SK-N-SH treated with all-trans-retinoic acid at 6 μM for 48 hours (cell line): ENCODE measurements around the gene ZBTB4.

Experiments used
- ATAC-seq: fragments of 200-7000 bp; cut with Tn5 transposase; 3 replicates; pipeline ENCODE4 v1.9.1; 2020; ENCODE audit warnings: mild to moderate bottlenecking, moderate library complexity
- ARNTL ChIP-seq: fragments of 450-650 bp; formaldehyde crosslinking; IDR thresholded peaks from 2 replicates; pipeline ENCODE4 v1.5.0; 2020; ENCODE audit warnings: low read depth, mild to moderate bottlenecking, moderate library complexity, borderline replicate concordance
- BACH2 ChIP-seq: fragments of 250-450 bp; sonication (Bioruptor Pico); IDR thresholded peaks from 2 replicates; pipeline ENCODE4 v1.9.0; 2021; ENCODE audit warnings: mild to moderate bottlenecking, borderline replicate concordance
- CSDC2 ChIP-seq: fragments of 250-450 bp; sonication (Bioruptor Pico); IDR thresholded peaks from 2 replicates; pipeline ENCODE4 v1.5.0; 2020; ENCODE audit warnings: mild to moderate bottlenecking, moderate library complexity
- ESRRG ChIP-seq: fragments of 250-450 bp; sonication (Bioruptor Pico); IDR thresholded peaks from 2 replicates; pipeline ENCODE4 v1.6.1; 2021; ENCODE audit warnings: mild to moderate bottlenecking
- GLIS3 ChIP-seq: fragments of 250-450 bp; sonication (Bioruptor Pico); IDR thresholded peaks from 2 replicates; pipeline ENCODE4 v1.5.0; 2020; ENCODE audit warnings: mild to moderate bottlenecking, moderate library complexity
- ISL1 ChIP-seq: fragments of 250-450 bp; sonication (Bioruptor Pico); IDR thresholded peaks from 2 replicates; pipeline ENCODE4 v2.1.2; 2022; ENCODE audit warnings: mild to moderate bottlenecking, moderate library complexity
- OSR1 ChIP-seq: fragments of 250-450 bp; sonication (Bioruptor Pico); IDR thresholded peaks from 2 replicates; pipeline ENCODE4 v1.8.0; 2022; ENCODE audit warnings: moderate library complexity, mild to moderate bottlenecking, inconsistent platforms
- PPARA ChIP-seq: fragments of 250-450 bp; sonication (Bioruptor Pico); IDR thresholded peaks from 2 replicates; pipeline ENCODE4 v1.5.0; 2020; ENCODE audit warnings: mild to moderate bottlenecking, borderline replicate concordance
- RARB ChIP-seq: fragments of 250-450 bp; sonication (Bioruptor Pico); IDR thresholded peaks from 2 replicates; pipeline ENCODE4 v1.8.0; 2021; ENCODE audit warnings: mild to moderate bottlenecking, moderate library complexity
- SNAI2 ChIP-seq: fragments of 250-450 bp; sonication (Bioruptor Pico); IDR thresholded peaks from 2 replicates; pipeline ENCODE4 v1.5.0; 2020; ENCODE audit warnings: mild to moderate bottlenecking, moderate library complexity
- TCF4 ChIP-seq: fragments of 250-450 bp; sonication (Bioruptor Pico); IDR thresholded peaks from 2 replicates; pipeline ENCODE4 v1.8.0; 2021; ENCODE audit warnings: mild to moderate bottlenecking, moderate library complexity, borderline replicate concordance
- TOX ChIP-seq: fragments of 250-450 bp; sonication (Bioruptor Pico); IDR thresholded peaks from 2 replicates; pipeline ENCODE4 v1.8.0; 2021; ENCODE audit warnings: mild to moderate bottlenecking, moderate library complexity, borderline replicate concordance
- ZC3H10 ChIP-seq: fragments of 250-450 bp; sonication (Bioruptor Pico); IDR thresholded peaks from 2 replicates; pipeline ENCODE4 v1.5.1; 2021; ENCODE audit warnings: mild to moderate bottlenecking, moderate library complexity
- ZFP3 ChIP-seq: fragments of 250-450 bp; sonication (Bioruptor Pico); IDR thresholded peaks from 2 replicates; pipeline ENCODE4 v1.5.0; 2020; ENCODE audit warnings: mild to moderate bottlenecking, moderate library complexity
- ZFP30 ChIP-seq: fragments of 450-650 bp; formaldehyde crosslinking; IDR thresholded peaks from 2 replicates; pipeline ENCODE4 v1.5.0; 2022; ENCODE audit warnings: mild to moderate bottlenecking, moderate library complexity
- ZNF565 ChIP-seq: fragments of 450-650 bp; formaldehyde crosslinking; conservative IDR thresholded peaks from 2 replicates; pipeline ENCODE4 v1.5.0; 2020; ENCODE audit warnings: low read depth, mild to moderate bottlenecking, moderate library complexity
- ZNF70 ChIP-seq: fragments of 450-650 bp; formaldehyde crosslinking; IDR thresholded peaks from 2 replicates; pipeline ENCODE4 v1.5.0; 2020; ENCODE audit warnings: mild to moderate bottlenecking, moderate library complexity
- ZNF8 ChIP-seq: fragments of 450-650 bp; formaldehyde crosslinking; IDR thresholded peaks from 2 replicates; pipeline ENCODE4 v1.5.0; 2020; ENCODE audit warnings: mild to moderate bottlenecking, moderate library complexity
- TF ChIP-seq, protein P1 (sequence below): fragments of 250-450 bp; sonication (Bioruptor Pico); IDR thresholded peaks from 2 replicates; pipeline ENCODE4 v1.8.0; 2021; ENCODE audit warnings: low read depth, mild to moderate bottlenecking, moderate library complexity, borderline replicate concordance
- TF ChIP-seq, protein P2 (sequence below): fragments of 250-450 bp; sonication (Bioruptor Pico); IDR thresholded peaks from 2 replicates; pipeline ENCODE4 v1.8.0; 2020; ENCODE audit warnings: mild to moderate bottlenecking, moderate library complexity, borderline replicate concordance
- TF ChIP-seq, protein P3 (sequence below): fragments of 250-450 bp; sonication (Bioruptor Pico); IDR thresholded peaks from 2 replicates; pipeline ENCODE4 v1.5.1; 2020; ENCODE audit warnings: low read depth, mild to moderate bottlenecking, moderate library complexity
- TF ChIP-seq, protein P4 (sequence below): fragments of 250-450 bp; sonication (Bioruptor Pico); IDR thresholded peaks from 2 replicates; pipeline ENCODE4 v1.5.0; 2020; ENCODE audit warnings: mild to moderate bottlenecking, moderate library complexity
- TF ChIP-seq, protein P5 (sequence below): fragments of 250-450 bp; sonication (Bioruptor Pico); IDR thresholded peaks from 2 replicates; pipeline ENCODE4 v1.5.1; 2021; ENCODE audit warnings: mild to moderate bottlenecking, moderate library complexity

Gene ZBTB4

DNA sequence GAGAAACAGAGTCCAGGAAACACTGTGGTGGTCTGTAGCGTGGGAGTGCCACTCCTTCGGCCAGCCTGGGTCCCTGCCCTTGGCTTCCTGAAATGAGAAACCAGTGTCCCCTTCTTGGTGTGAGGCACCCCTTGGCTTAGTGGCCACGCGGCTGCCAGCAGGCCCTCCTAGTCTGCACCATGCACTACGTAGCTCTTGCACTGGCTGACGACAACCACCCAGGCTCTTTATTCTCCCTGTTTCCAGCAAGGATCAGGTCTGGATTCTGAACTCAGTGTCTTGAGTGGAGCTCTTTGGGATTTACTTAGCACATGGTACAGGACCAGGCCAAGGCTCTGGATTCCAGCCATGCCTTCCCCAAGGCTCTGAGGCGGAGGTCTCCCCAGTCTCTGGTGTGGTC, 51.9 kb downstream of the ZBTB4 start:
- no peak for ATAC-seq
- TF ChIP-seq RARB (CRISPR knock-in tag) (no peak), BACH2 (CRISPR knock-in tag) (no peak), GLIS3 (CRISPR knock-in tag) (no peak), ARNTL (CRISPR knock-in tag) (no peak), PPARA (CRISPR knock-in tag) (no peak), ZNF565 (CRISPR knock-in tag) (no peak), ZNF70 (CRISPR knock-in tag) (no peak), ZNF8 (CRISPR knock-in tag) (no peak), ISL1 (no peak), TOX (CRISPR knock-in tag) (no peak), ZFP30 (CRISPR knock-in tag) (no peak), ZC3H10 (CRISPR knock-in tag) (no peak), CSDC2 (CRISPR knock-in tag) (no peak), TCF4 (no peak), SNAI2 (no peak)
- TF ChIP-seq, protein P1, sequence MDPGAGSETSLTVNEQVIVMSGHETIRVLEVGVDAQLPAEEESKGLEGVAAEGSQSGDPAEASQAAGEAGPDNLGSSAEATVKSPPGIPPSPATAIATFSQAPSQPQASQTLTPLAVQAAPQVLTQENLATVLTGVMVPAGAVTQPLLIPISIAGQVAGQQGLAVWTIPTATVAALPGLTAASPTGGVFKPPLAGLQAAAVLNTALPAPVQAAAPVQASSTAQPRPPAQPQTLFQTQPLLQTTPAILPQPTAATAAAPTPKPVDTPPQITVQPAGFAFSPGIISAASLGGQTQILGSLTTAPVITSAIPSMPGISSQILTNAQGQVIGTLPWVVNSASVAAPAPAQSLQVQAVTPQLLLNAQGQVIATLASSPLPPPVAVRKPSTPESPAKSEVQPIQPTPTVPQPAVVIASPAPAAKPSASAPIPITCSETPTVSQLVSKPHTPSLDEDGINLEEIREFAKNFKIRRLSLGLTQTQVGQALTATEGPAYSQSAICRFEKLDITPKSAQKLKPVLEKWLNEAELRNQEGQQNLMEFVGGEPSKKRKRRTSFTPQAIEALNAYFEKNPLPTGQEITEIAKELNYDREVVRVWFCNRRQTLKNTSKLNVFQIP, result no peak
- TF ChIP-seq, protein P2, sequence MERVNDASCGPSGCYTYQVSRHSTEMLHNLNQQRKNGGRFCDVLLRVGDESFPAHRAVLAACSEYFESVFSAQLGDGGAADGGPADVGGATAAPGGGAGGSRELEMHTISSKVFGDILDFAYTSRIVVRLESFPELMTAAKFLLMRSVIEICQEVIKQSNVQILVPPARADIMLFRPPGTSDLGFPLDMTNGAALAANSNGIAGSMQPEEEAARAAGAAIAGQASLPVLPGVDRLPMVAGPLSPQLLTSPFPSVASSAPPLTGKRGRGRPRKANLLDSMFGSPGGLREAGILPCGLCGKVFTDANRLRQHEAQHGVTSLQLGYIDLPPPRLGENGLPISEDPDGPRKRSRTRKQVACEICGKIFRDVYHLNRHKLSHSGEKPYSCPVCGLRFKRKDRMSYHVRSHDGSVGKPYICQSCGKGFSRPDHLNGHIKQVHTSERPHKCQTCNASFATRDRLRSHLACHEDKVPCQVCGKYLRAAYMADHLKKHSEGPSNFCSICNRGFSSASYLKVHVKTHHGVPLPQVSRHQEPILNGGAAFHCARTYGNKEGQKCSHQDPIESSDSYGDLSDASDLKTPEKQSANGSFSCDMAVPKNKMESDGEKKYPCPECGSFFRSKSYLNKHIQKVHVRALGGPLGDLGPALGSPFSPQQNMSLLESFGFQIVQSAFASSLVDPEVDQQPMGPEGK (CRISPR knock-in tag), result no peak
- TF ChIP-seq, protein P3, sequence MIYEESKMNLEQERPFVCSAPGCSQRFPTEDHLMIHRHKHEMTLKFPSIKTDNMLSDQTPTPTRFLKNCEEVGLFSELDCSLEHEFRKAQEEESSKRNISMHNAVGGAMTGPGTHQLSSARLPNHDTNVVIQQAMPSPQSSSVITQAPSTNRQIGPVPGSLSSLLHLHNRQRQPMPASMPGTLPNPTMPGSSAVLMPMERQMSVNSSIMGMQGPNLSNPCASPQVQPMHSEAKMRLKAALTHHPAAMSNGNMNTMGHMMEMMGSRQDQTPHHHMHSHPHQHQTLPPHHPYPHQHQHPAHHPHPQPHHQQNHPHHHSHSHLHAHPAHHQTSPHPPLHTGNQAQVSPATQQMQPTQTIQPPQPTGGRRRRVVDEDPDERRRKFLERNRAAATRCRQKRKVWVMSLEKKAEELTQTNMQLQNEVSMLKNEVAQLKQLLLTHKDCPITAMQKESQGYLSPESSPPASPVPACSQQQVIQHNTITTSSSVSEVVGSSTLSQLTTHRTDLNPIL (CRISPR knock-in tag), result no peak
- TF ChIP-seq, protein P4, sequence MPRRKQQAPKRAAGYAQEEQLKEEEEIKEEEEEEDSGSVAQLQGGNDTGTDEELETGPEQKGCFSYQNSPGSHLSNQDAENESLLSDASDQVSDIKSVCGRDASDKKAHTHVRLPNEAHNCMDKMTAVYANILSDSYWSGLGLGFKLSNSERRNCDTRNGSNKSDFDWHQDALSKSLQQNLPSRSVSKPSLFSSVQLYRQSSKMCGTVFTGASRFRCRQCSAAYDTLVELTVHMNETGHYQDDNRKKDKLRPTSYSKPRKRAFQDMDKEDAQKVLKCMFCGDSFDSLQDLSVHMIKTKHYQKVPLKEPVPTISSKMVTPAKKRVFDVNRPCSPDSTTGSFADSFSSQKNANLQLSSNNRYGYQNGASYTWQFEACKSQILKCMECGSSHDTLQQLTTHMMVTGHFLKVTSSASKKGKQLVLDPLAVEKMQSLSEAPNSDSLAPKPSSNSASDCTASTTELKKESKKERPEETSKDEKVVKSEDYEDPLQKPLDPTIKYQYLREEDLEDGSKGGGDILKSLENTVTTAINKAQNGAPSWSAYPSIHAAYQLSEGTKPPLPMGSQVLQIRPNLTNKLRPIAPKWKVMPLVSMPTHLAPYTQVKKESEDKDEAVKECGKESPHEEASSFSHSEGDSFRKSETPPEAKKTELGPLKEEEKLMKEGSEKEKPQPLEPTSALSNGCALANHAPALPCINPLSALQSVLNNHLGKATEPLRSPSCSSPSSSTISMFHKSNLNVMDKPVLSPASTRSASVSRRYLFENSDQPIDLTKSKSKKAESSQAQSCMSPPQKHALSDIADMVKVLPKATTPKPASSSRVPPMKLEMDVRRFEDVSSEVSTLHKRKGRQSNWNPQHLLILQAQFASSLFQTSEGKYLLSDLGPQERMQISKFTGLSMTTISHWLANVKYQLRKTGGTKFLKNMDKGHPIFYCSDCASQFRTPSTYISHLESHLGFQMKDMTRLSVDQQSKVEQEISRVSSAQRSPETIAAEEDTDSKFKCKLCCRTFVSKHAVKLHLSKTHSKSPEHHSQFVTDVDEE (CRISPR knock-in tag), result no peak
- TF ChIP-seq, protein P5, sequence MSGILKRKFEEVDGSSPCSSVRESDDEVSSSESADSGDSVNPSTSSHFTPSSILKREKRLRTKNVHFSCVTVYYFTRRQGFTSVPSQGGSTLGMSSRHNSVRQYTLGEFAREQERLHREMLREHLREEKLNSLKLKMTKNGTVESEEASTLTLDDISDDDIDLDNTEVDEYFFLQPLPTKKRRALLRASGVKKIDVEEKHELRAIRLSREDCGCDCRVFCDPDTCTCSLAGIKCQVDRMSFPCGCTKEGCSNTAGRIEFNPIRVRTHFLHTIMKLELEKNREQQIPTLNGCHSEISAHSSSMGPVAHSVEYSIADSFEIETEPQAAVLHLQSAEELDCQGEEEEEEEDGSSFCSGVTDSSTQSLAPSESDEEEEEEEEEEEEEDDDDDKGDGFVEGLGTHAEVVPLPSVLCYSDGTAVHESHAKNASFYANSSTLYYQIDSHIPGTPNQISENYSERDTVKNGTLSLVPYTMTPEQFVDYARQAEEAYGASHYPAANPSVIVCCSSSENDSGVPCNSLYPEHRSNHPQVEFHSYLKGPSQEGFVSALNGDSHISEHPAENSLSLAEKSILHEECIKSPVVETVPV (CRISPR knock-in tag), result no peak

DNA sequence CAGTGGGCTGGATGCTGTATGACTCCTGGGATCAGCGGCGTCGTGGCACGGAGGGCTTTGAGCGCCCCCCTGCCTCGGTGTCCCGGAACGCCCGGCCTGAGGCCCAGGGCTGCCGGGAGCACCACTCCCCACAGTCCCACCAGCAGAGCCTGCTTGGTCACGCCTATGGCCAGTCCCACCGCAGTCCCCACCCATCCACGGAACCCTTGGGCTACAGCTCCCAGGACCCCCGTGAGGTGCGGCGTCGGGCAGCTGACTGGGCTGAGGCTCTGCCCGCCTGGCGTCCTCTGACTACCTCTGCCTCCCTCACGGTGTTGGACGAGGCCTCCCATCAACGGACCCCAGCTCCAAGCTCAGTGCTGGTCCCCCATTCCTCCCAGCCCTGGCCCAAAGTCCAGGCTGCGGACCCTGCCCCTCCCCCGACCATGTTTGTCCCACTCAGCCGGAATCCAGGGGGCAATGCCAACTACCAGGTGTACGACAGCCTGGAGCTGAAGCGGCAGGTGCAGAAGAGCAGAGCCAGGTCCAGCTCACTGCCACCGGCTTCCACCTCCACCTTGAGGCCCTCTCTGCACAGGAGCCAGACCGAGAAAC, 52.4 kb downstream of the ZBTB4 start:
- no peak for ATAC-seq
- TF ChIP-seq, protein P2 (CRISPR knock-in tag), result no peak
- TF ChIP-seq BACH2 (CRISPR knock-in tag) (no peak), GLIS3 (CRISPR knock-in tag) (no peak), OSR1 (CRISPR knock-in tag) (no peak), ZFP3 (CRISPR knock-in tag) (no peak), ESRRG (CRISPR knock-in tag) (no peak), ZFP30 (CRISPR knock-in tag) (no peak), ZC3H10 (CRISPR knock-in tag) (no peak), ZNF8 (CRISPR knock-in tag) (no peak), TCF4 (no peak), CSDC2 (CRISPR knock-in tag) (no peak)
- TF ChIP-seq, protein P4 (CRISPR knock-in tag), result no peak
- TF ChIP-seq, protein P5 (CRISPR knock-in tag), result no peak
